MM.1S (cell line): ENCODE results near the gene HCN2.

Experiments
- EZH2 ChIP-seq: fragments of 300-600 bp; sonication (generic); optimal IDR thresholded peaks from 2 replicates; pipeline ENCODE3; 2017; ENCODE audit warnings: low read depth, mild to moderate bottlenecking, antibody characterized with exemption, low read length, mixed read lengths
- TF ChIP-seq, protein P1 (sequence below): fragments of 300-600 bp; sonication (generic); IDR thresholded peaks from 2 replicates; pipeline ENCODE4 v1.5.1; 2016; ENCODE audit warnings: antibody characterized with exemption, low read length, mixed read lengths

DNA sequence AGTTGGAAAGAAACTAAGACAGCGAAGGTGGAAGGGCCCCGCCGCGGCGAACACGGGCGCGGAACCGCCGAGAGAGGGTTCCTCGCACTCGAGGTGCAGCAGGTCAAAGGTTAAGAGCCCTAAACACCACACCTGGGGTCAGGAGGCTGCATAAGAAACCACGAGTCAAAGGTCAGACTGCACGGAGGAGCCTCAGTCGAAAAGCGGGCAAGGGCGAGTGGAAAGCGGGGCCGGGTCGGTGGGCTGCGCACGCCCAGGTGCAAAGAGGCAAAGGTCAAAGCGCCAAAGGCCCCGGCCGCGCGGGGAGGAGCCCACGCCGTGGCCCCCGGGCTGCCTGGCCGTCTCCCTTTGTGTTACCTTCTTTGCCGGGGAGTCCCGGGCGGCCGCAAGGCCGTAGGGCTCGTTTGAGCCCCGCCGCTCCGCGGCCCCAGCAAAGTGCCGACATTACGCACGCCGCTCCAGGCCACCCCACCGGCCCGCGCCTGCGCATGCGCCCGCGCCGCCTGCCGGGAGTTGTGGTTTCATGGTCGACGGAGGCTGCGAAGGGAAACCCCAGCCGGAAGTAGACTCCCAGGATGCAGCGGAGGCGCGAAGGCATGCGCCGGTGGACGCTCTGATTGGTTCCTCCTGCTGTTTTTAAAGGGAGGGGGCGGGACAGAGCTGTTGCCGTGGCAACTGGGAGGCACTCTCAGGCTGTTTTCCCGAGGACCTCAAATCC is 43.5 kb downstream of the HCN2 start, which contains the start of gene POLRMT:
- TF ChIP-seq, protein P1, sequence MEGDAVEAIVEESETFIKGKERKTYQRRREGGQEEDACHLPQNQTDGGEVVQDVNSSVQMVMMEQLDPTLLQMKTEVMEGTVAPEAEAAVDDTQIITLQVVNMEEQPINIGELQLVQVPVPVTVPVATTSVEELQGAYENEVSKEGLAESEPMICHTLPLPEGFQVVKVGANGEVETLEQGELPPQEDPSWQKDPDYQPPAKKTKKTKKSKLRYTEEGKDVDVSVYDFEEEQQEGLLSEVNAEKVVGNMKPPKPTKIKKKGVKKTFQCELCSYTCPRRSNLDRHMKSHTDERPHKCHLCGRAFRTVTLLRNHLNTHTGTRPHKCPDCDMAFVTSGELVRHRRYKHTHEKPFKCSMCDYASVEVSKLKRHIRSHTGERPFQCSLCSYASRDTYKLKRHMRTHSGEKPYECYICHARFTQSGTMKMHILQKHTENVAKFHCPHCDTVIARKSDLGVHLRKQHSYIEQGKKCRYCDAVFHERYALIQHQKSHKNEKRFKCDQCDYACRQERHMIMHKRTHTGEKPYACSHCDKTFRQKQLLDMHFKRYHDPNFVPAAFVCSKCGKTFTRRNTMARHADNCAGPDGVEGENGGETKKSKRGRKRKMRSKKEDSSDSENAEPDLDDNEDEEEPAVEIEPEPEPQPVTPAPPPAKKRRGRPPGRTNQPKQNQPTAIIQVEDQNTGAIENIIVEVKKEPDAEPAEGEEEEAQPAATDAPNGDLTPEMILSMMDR, result no peak
- TF ChIP-seq EZH2, result no peak
